HUDEP-2 (cell line): ENCODE data around the gene ILF2.
"Not testable (repeated sequence)": the region's sequence is repeated elsewhere in the genome, so short reads cannot be mapped to it uniquely, and the experiment has no call there.

Experiments used
- DNase-seq, 76 experiments: peaks; one replicate each; lab custom pipeline; 2025; ENCODE audit not compliant: unreplicated experiment in 76 of 76; lab: John Stamatoyannopoulos, UW

The ILF2 gene

DNA sequence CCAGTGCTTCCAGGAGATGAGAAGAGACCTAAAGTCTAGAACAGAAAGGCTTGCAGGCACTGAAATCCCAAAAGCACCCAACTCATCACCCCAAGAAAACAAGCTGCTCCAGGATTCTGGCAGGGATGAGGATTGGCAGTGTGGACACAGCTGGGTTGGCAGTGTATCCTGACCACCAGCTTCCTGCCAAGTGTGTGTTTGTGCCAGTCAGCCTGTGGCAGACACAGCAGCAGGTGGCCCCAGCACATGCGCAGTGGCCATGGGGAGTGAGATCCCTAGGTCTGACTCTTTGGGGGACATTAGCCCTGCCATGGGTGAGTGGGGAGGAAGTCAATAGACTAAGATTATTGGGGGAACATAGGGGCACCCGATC lies 20.9 kb downstream of the ILF2 start:
- peak in 2 of 76 experiments; percentile 18 to 20 for DNase-seq

DNA sequence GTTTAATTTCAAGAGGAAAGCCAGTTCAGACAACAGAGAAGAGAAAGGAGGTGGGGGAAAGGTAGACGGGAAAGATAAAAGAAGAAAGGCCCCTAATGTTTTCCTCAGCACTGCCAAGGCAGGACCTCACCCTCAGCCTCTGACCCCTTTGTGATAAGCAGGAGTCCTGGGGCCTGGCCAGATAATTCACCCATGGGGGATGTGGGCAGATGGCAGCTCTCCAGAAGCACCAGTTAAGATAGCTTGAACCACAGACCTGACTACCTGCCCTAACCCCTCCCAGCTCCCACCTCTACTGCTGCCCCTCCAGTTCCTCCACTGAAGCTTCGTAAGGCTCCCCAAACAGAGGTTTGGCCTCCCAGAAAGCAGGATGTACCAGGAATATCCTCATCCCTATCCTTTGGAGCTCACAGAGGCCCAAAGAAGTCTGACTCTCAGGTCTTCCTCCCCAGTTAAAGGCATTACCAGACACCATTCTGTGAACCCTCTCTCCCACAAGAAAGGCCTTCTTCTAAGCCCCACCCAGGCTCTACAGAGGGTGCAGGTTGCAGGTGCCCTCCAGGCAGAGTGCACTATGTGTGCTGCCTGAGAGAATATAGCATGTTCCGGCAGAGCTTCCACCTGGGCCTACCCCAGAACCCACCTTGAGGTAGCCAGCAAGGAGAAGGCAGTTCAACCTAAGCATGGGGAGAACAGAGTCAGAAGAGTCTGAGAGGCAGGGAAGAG lies 21.5 kb downstream of the ILF2 start:
- DNase-seq: peak in 72 of 76 experiments; percentile 7 to 83 (median 67)

DNA sequence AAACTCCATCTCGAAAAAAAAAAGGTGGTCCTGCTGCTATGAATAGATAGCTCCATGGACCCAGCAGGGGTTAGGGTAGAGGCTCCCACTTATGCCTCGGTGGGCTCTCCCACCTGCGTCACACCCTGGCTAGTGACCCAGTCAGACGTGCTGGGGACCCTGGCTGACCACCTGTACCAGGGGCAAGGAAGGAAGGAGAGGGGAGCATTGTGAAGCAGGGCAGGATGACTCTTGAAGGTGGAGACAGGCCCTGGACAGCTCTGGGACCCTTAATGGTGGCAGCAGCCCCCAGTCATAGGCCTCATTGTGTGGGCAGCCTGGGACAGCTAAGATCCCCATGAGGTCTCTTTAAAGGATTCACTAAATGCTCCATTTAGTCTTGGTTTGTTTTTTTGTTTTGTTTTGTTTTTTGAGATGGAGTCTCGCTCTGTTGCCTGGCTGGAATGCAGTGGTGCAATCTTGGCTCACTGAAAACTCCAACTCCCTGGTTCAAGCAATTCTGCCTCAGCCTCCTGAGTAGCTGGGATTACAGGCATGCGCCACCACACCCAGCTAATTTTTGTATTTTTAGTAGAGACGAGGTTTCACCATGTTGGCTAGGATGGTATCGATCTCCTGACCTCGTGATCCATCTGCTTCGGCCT lies 22.7 kb downstream of the ILF2 start:
- no peak for DNase-seq

DNA sequence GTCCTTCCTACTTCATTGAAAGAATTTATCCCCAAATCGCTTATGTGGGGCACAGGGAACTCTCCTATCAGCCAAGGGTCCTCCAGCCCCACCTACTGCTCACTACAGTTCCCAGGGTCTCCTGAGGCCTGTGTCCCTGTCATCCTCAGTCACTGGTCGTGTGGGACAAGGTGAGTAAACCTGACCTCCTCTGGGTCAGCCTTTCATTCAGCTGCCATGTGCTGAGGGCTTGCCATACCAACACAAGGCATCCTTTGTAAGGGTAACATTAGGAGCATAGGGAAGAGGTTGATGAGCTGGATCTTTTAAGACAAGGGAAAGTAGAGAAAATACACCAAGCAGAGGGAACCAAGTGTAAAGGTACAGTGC lies 23.5 kb downstream of the ILF2 start:
- DNase-seq: no peak

DNA sequence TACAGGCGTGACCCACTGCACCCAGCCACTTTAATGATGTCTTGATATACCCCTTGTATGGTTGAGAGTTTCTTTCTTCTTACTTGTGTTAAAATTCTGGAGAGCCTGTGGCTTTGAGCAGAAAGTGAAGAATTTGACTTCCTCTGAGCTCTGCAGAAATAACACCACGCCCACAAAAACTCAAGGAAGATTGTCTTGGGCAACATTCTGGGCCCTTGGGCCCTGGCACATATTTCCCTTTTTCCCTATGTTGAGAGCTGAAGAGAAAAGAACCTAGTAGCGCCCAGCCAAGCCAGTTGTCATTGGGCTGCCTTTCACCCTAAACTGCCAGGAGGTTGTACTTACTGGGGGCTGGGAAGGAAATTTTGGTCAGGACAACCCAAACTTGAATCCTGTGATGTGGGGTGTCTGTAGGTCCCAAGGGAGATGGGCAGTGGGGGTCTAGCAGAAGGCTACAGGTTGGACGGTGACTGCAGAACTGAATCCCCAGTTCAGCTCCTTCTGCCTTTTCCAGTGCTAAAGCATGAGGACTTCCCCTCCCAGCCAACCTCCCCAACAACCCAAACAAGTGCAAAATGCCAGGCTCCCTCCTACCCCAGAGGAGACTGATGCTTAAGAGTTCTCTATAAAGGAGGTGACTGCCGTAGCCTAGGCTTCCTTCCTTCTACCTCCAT lies 24.0 kb downstream of the ILF2 start:
- no peak for DNase-seq

DNA sequence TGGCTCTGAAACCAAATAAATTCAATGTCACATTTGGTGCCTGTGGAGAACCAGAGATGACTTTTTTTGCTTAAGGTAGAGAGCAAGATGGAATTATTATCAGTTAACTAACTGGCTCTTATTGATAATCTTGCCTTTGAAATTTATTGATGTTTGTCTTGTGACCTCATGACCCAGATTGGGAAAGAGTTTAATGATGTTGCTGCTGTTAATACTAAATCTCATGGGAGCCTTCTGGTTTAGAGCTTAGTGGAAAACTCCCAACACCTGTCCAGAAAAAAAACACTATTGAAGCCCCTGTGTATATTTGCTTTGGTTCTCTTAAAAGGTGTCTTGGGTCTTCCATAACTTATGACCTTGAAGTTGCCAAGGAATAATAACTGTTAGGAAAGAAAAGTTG lies 27.0 kb downstream of the ILF2 start:
- DNase-seq: no peak

DNA sequence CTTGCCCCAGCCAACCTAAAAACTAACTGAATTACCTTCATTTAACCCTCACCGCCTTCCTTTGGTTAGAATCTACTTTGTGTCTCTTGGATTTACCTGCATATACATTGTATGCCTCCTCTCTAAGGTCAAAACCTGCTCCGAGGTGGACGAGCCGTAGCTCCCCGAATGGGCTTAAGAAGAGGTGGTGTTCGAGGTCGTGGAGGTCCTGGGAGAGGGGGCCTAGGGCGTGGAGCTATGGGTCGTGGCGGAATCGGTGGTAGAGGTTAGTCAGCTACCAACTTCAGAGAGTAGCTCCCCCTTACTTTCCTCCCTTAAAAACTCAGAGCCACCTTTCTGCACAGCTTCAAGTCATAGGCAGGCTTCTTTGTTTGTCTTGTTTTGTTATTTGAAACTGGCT lies 27.7 kb downstream of the ILF2 start:
- no peak for DNase-seq

DNA sequence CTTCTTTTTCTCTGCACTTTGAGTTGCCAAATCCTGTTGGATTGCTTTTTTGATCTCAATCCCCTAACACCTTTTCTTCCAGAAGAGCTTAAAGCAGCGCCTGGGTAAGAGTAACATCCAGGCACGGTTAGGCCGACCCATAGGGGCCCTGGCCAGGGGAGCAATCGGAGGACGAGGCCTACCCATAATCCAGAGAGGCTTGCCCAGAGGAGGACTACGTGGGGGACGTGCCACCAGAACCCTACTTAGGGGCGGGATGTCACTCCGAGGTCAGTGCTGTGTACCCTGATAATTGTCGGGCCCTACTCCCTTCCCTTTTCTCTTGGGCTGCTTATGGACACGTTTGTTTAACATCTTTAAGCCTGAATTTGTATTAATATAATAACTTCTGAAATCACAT lies 28.6 kb downstream of the ILF2 start:
- DNase-seq: no peak

DNA sequence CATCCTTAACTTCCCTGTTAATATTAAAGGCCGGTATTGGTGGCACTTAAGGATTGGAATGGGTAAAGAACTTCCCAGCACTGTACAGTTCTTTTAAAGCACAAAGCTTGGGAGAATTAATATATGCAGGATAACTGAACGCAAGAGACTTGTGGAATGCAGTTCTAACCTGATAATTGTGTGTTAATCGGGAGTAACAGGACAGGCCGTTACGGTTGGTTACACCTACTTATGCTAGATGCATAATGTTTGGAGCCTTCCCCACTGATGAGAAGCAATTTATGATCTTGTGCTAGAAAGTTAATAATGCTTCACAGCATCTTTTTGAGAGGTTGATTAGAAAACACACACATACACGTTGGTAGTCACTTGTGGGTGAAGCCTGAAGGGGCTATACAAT lies 29.9 kb downstream of the ILF2 start:
- no peak for DNase-seq

DNA sequence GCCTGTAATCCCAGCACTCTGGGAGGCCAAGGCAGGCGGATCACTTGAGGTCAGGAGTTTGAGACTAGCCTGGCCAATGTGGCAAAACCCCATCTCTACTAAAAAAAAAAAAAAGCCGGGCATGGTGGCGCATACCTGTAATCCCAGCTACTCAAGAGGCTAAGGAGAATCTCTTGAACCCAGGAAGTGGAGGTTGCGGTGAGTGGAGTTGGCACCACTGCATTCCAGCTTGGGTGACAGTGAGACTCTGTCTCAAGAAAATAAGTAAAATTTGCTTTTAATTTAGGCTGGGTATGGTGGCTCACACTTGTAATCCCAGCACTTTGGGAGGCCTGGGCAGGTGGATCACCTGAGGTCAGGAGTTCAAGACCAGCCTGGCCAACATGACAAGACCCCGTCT lies 30.6 kb downstream of the ILF2 start:
- not testable (repeated sequence) for DNase-seq

DNA sequence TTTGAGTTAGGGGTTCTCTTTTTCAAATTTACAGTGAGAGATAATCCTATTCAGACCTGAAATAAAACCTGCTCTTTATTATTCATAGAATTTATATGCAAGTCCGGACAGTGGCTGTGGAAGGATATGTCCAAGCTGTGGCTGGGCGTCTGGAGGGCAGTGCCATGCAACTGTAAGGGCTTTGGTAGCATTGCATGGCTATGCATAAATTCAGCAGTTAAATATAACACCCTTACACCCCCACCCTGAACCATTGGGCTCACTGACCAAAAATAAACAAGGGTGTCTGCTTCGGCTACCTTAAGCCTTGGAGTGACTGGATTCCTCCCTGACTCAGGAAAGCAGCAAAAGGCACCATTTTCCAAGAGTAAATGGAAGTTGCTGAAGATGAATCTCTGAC lies 31.5 kb downstream of the ILF2 start:
- no peak for DNase-seq

DNA sequence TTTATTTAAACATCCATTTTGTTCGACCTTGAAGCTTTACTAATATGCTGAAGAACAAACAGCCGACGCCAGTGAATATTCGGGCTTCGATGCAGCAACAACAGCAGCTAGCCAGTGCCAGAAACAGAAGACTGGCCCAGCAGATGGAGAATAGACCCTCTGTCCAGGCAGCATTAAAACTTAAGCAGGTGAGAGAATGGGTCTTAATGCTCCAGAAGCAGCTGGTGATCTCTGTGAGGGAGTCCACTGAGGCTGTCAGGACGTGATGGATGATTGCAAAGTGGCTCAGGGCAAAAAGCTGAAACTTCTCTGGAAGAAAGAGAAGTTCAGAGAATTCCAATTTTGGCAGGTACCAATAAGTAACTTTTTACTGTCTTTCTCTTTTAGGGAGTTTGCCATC lies 32.5 kb downstream of the ILF2 start:
- no peak for DNase-seq

DNA sequence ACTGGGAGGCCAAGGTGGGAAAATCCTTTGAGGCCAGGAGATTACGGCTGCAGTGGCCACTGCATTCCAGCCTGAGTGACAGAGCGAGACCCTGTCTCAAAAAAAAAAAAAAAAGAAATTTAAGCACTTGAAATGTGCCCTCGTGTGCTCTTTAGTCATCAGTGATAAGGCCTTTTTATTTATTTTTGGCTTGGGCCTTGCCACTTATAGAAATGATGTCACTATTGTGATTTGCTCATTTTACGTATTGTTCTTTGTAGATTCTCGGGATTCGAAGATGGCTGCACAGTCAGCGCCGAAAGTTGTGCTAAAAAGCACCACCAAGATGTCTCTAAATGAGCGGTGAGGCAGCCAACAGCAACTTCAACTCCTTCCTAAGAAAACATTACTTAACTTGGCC lies 34.5 kb downstream of the ILF2 start:
- DNase-seq: no peak

DNA sequence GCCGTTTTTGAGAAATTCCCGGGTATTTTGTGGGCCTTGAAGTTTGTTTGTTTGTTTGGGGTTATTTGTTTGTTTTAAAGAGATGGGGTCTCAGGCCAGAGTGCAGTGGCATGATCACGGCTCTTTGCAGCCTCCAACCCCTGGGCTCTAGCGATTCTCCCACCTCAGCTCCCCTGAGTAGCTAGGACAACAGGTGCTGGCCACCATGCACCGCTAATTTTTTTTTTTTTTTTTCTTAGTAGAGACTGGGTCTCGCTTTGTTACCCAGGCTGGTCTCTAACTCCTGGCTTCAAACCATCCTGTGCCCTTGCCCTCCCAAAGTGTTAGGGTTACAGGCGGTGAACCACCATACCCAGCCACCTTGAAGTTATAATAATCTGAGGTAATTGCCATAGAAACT lies 34.9 kb downstream of the ILF2 start:
- no peak for DNase-seq

DNA sequence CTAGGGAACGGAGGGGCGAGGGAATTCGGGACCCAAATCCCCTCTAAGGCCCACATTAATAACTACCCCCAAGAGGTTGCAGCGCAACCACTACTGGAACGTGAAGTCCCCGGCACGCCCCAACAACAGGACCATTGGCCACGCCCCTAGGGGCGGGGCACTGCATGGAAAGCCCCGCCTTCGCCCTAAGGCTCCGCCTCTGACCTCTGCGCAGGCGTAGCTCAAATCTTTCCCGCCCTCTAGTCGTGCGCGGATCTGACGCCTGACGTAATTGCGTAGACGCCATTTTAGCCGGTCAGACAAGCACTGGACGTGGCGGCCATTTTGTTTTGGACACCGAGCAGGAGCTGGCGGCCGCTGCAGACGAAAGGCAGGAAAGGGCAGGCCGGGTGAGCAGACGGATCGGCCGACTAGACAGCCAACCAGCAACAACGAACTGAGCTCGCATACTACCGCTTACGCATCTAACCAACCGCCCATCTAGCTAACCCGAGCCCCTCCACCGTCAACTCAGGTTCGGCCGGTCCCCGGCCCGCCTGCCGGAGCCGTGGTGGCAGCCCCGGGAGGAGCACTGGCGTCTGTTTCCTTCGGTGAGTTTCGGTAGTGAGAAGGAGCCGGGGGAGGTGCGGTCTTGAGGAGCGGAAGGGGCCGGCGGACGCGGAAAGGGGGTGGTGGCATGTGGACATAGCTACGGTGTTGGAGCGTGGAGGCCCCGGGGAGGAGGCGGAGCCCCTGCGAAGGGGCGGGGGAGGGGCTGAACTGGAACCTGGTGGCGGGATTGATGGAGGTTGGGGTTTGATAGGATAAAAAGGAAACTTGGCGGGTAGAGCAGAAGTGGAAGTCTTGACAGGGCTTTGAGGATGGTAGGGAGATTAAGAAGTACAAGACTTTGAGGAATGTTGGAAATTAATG lies 36.8 kb downstream of the ILF2 start, which contains the start of gene CHTOP:
Gene CHTOP (plus strand): TSS at position 313 of the 912 bp plus-strand sequence. CDS start 2,523 bp downstream, outside the sequence.
- DNase-seq: peak in 75 of 76 experiments; percentile 58 to 98 (median 95)

DNA sequence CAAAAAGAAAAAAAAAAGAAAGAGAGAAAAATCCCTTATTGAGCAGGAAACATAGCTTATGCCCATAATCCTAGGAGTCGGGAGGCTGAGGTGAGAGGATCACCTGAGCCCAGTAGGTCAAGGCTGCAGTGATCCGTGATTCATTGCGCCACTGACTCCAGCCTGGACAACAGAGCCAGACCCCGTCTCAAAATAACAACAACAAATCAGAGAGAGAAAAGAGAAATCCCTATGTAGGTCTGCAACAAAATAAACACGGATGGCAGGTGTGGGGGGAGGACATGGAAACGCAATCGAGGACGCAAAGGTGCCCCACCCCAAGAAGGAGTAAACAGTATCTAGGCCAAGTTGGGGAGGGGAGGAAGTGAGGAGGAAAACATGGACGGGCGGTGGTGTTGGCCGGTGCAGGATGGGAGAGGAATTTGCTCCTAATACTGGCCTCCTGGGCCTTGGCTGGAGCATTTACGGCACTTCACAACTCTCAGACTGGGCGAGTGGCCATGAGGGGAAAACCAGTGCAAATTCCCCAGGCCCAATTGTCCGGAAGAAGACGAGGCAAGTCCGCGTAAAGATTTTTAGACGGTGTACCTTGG lies 37.5 kb downstream of the ILF2 start:
- no peak for DNase-seq

DNA sequence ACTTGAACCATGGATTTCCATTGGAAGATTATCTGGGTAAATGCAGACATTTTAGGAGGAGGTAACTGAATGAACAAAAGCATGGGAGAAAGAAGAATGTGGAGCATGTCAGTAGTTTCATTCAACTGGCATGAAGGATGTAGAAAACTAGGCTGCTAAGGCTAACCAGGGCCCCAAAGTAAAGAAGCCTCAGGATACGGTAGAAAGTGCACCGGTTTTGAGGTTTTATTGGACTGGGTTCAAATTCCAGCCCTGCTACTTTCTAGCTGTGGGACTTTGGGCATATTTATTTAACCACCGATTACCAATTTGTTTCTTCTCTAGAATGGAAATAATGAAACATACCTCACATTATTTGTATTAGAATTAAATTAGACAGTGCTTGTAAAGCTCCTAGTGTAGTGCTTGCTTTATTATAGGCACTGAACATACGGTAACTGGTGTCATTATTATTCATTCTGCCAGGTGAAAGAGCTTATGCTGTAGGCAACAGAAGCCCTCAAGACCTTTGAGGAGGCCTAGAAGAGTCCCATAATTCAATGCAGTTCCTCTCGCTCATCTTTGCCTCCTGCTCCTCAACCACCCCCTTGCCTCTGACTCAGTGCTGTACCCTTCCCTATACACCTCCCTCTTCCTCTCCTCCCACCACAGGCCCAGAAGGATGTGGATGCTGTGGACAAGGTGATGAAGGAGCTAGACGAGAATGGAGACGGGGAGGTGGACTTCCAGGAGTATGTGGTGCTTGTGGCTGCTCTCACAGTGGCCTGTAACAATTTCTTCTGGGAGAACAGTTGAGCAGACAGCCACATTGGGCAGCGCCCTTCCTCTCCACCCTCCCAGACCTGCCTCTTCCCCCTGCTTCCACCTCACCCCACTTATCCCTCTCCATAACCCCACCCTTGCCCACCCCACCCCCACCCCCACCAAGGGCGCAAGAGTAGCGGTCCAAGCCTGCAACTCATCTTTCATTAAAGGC lies 39.5 kb downstream of the ILF2 start:
- no peak for DNase-seq

DNA sequence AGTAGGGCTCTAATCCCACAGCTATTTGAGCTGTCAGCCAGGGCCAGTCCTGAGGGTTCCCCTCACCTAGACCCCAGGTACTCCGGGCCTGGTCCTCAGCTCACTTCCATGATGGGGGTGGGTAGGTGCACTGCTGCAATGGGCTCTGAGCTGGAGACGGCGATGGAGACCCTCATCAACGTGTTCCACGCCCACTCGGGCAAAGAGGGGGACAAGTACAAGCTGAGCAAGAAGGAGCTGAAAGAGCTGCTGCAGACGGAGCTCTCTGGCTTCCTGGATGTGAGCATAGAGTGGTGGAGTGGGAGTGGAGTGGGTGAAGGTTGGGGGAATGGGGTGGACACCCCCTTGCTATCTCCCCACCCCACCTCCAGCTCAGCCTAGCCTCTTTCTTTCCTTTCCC lies 40.4 kb downstream of the ILF2 start:
- no peak for DNase-seq

DNA sequence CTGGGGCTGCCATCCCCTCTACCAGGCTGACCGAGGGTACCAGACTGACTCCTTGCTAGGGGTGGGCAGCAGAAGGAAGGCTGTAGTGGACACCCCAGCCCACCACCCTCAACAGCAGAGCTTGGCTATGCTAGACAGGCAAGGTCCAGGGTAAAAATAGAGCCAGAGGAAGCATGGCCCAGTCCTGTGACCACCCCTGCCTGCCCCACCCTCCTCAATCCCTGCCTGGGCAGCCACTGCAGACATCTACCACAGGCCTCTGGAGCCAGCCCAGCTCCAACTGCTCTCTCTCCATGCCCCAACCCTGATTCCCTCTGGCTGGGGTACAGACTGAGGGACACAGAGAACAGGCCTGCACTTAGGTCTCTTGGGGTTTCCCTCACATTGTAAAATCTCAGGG lies 40.8 kb downstream of the ILF2 start:
- DNase-seq: no peak

DNA sequence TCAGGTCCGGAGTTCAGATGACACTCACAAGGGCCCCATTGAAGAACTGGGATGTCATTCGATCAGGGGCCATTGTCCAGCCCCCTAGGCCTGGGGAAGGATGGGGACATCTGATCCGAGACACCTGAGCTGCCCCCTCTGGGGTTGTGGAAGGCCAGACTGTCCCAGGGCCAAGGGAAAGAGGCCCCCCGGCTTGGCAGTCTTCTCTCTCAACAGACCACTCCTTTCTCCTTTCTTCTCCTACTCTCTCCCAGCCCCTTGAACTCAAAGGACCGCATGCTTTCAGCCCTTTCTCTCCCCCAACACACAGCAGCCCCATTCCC lies 41.5 kb downstream of the ILF2 start:
- DNase-seq: no peak
